ENCODE data around the gene APP.
A peak's percentile ranks its signal among the peaks of the same experiment; 100 is the strongest.

Gene APP

GRCh38 chr21:25879203-25879602 is 291.4 kb downstream of the APP start:
- Histone ChIP-seq H3K27me3 (no peaks in the 10 kb centered on the region), H3K36me3 (peaks cover 18% of the 10 kb centered on the region), H3K9me3 (no peaks in the 10 kb centered on the region), H3K4me1 (peaks cover 4% of the 10 kb centered on the region; the same call in 1 of the 2 replicates), H3K4me3 (ENCODE audit: low read depth, low read length) (no peak overlapping the region)
- no peak for DNase-seq
- TF ChIP-seq, protein P1, sequence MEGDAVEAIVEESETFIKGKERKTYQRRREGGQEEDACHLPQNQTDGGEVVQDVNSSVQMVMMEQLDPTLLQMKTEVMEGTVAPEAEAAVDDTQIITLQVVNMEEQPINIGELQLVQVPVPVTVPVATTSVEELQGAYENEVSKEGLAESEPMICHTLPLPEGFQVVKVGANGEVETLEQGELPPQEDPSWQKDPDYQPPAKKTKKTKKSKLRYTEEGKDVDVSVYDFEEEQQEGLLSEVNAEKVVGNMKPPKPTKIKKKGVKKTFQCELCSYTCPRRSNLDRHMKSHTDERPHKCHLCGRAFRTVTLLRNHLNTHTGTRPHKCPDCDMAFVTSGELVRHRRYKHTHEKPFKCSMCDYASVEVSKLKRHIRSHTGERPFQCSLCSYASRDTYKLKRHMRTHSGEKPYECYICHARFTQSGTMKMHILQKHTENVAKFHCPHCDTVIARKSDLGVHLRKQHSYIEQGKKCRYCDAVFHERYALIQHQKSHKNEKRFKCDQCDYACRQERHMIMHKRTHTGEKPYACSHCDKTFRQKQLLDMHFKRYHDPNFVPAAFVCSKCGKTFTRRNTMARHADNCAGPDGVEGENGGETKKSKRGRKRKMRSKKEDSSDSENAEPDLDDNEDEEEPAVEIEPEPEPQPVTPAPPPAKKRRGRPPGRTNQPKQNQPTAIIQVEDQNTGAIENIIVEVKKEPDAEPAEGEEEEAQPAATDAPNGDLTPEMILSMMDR (IDR thresholded peaks at IDR 0.05; ENCODE audit: low read depth, low read length), result no peak

- Histone ChIP-seq H3K27me3 (no peaks in the 10 kb centered on the region), H3K4me1 (peaks cover 4% of the 10 kb centered on the region; the same call in 1 of the 2 replicates), H3K9me3 (no peaks in the 10 kb centered on the region), H3K36me3 (peaks cover 20% of the 10 kb centered on the region), H3K4me3 (ENCODE audit: low read depth, low read length) (no peak overlapping the region)
- TF ChIP-seq, protein P1 (IDR thresholded peaks at IDR 0.05; ENCODE audit: low read depth, low read length), result no peak
- DNase-seq, result no peak
Observed at GRCh38 chr21:25878344-25878743, 292.2 kb downstream of the APP start.

GRCh38 chr21:25872271-25872670 is 298.3 kb downstream of the APP start:
- Histone ChIP-seq H3K4me1 (peaks cover 4% of the 10 kb centered on the region; the same call in 1 of the 2 replicates), H3K9me3 (no peaks in the 10 kb centered on the region), H3K36me3 (peaks cover 20% of the 10 kb centered on the region; the same call in 1 of the 2 replicates), H3K27me3 (no peaks in the 10 kb centered on the region), H3K4me3 (ENCODE audit: low read depth, low read length) (no peak overlapping the region)
- no peak for DNase-seq
- TF ChIP-seq, protein P1 (IDR thresholded peaks at IDR 0.05; ENCODE audit: low read depth, low read length), result peak; percentile 35

- Histone ChIP-seq H3K4me1 (peaks cover 4% of the 10 kb centered on the region; the same call in 1 of the 2 replicates), H3K36me3 (peaks cover 20% of the 10 kb centered on the region; the same call in 1 of the 2 replicates), H3K4me3 (ENCODE audit: low read depth, low read length) (no peak overlapping the region), H3K9me3 (no peaks in the 10 kb centered on the region), H3K27me3 (no peaks in the 10 kb centered on the region)
- TF ChIP-seq, protein P1 (IDR thresholded peaks at IDR 0.05; ENCODE audit: low read depth, low read length), result peak; percentile 41
- peak; percentile 23 for DNase-seq
Observed at GRCh38 chr21:25871566-25871965, 299.0 kb downstream of the APP start.

DNA sequence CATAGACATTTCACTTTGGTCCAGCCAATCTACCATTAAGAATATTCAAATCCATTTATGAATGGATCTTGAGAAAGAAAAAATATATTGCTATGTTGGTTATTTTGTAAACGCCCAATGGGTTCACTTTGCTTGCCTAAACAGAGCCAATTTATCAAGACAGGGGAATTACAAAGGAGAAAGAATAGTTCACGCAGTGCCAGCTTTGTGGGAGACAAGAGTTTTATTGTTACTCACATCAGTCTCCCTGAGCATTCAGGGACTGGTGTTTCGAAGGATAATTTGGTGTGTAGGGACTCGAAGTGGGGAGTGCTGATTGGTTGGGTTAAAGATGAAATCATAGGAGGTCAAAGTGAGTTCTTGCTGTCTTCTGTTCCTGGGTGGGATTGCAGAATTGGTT is 300.5 kb downstream of the APP start:
- no peaks in the 10 kb centered on the region for H3K9me3 ChIP-seq
- DNase-seq, result no peak
- H3K36me3 ChIP-seq, result peaks cover 20% of the 10 kb centered on the region; the same call in 1 of the 2 replicates
- H3K27me3 ChIP-seq, result no peaks in the 10 kb centered on the region
- TF ChIP-seq, protein P1 (IDR thresholded peaks at IDR 0.05; ENCODE audit: low read depth, low read length), result no peak
- no peak overlapping the region for H3K4me3 ChIP-seq (ENCODE audit: low read depth, low read length)
- peaks cover 4% of the 10 kb centered on the region; the same call in 1 of the 2 replicates for H3K4me1 ChIP-seq

GRCh38 chr21:25867061-25867460 is 303.5 kb downstream of the APP start:
- H3K4me3 ChIP-seq (ENCODE audit: low read depth, low read length), result no peak overlapping the region
- no peaks in the 10 kb centered on the region for H3K9me3 ChIP-seq
- no peaks in the 10 kb centered on the region for H3K27me3 ChIP-seq
- TF ChIP-seq, protein P1 (IDR thresholded peaks at IDR 0.05; ENCODE audit: low read depth, low read length), result no peak
- H3K36me3 ChIP-seq, result peaks cover 9% of the 10 kb centered on the region; the same call in 1 of the 2 replicates
- no peaks in the 10 kb centered on the region for H3K4me1 ChIP-seq
- DNase-seq, result no peak
